HL-60 (cell line): ENCODE measurements around the gene USP8.

Source experiments
- CTCF ChIP-seq: IDR thresholded peaks from one replicate; pipeline ENCODE4 v1.5.1; 2011; ENCODE audit warnings: low read length, control low read depth, inconsistent platforms; ENCODE audit not compliant: insufficient read depth
- GABPA ChIP-seq: IDR thresholded peaks from 2 replicates; pipeline ENCODE4 v1.6.1; 2012; ENCODE audit warnings: low read depth
- POLR2AphosphoS5 ChIP-seq: IDR thresholded peaks from 2 replicates; pipeline ENCODE4 v1.6.1; 2012; ENCODE audit warnings: low read depth
- REST ChIP-seq: IDR thresholded peaks from 2 replicates; pipeline ENCODE4 v1.6.1; 2012; ENCODE audit warnings: low read depth; ENCODE audit not compliant: insufficient replicate concordance
- SPI1 ChIP-seq: IDR thresholded peaks from 2 replicates; pipeline ENCODE4 v1.6.1; 2012; ENCODE audit warnings: low read depth, mild to moderate bottlenecking, borderline replicate concordance

GRCh38 chr15:50377867-50378751 lies 46.1 kb upstream of the USP8 start:
- TF ChIP-seq POLR2AphosphoS5 (no peak), CTCF (no peak), REST (no peak), GABPA (no peak), SPI1 (no peak)
